Loucy (cell line): ENCODE data around the gene ZNF304.
A peak's percentile ranks its signal among the peaks of the same experiment; 100 is the strongest.

Source experiments
- H2AFZ ChIP-seq: fragments of 200-600 bp; sonication (generic); 2 replicates; pipeline ENCODE4 v1.6.0; 2016; ENCODE audit warnings: antibody characterized with exemption, mild to moderate bottlenecking, low read length, moderate library complexity
- H3F3A ChIP-seq: fragments of 200-600 bp; 2 replicates; pipeline ENCODE4 v1.6.0; 2016; ENCODE audit warnings: antibody characterized with exemption, low read depth, mild to moderate bottlenecking
- H3K27me3 ChIP-seq: fragments of 200-600 bp; sonication (generic); 2 replicates; pipeline ENCODE4 v1.6.1; 2014; ENCODE audit warnings: low read length, mild to moderate bottlenecking; ENCODE audit not compliant: insufficient read depth, poor library complexity, severe bottlenecking
- H3K36me3 ChIP-seq: fragments of 200-600 bp; sonication (generic); 2 replicates; pipeline ENCODE4 v1.6.1; 2016; ENCODE audit warnings: low read length; ENCODE audit not compliant: insufficient read depth
- H3K4me1 ChIP-seq: fragments of 200-600 bp; sonication (generic); 2 replicates; pipeline ENCODE4 v1.5.1; 2014; ENCODE audit warnings: low read length, mild to moderate bottlenecking; ENCODE audit not compliant: insufficient read depth, poor library complexity, severe bottlenecking
- H3K4me2 ChIP-seq: fragments of 200-600 bp; sonication (generic); 2 replicates; pipeline ENCODE4 v1.6.0; 2014; ENCODE audit warnings: antibody characterized with exemption, low read length, low read depth, mild to moderate bottlenecking; ENCODE audit not compliant: poor library complexity, severe bottlenecking
- H3K4me3 ChIP-seq: fragments of 200-600 bp; sonication (generic); 2 replicates; pipeline ENCODE4 v1.5.1; 2014; ENCODE audit warnings: low read length, mild to moderate bottlenecking, mixed read lengths; ENCODE audit not compliant: poor library complexity, severe bottlenecking
- H3K79me2 ChIP-seq: fragments of 200-600 bp; sonication (generic); 2 replicates; pipeline ENCODE4 v1.6.1; 2014; ENCODE audit warnings: low read length; ENCODE audit not compliant: insufficient read depth
- H3K9ac ChIP-seq: fragments of 200-600 bp; sonication (generic); 2 replicates; pipeline ENCODE4 v1.6.0; 2014; ENCODE audit warnings: mild to moderate bottlenecking, low read depth, low read length, moderate library complexity; ENCODE audit not compliant: poor library complexity, severe bottlenecking
- H3K9me2 ChIP-seq: fragments of 200-600 bp; sonication (generic); replicated peaks from 2 replicates; pipeline ENCODE4 v1.6.1; 2016; ENCODE audit warnings: low read depth, low read length, mixed read lengths
- H3K9me3 ChIP-seq: fragments of 200-600 bp; sonication (generic); 2 replicates; pipeline ENCODE4 v1.6.1; 2014; ENCODE audit warnings: mild to moderate bottlenecking, antibody characterized with exemption, low read length, low read depth; ENCODE audit not compliant: insufficient read depth
- H4K20me1 ChIP-seq: fragments of 200-600 bp; sonication (generic); 2 replicates; pipeline ENCODE4 v1.6.0; 2014; ENCODE audit warnings: antibody characterized with exemption, low read length, mild to moderate bottlenecking; ENCODE audit not compliant: insufficient read depth, poor library complexity, severe bottlenecking
- CTCF ChIP-seq: fragments of 200-600 bp; sonication (generic); conservative IDR thresholded peaks from 2 replicates; pipeline ENCODE4 v1.5.1; 2014; ENCODE audit warnings: mild to moderate bottlenecking, antibody characterized with exemption, low read length
- EZH2phosphoT487 ChIP-seq: fragments of 200-600 bp; IDR thresholded peaks from 2 replicates; pipeline ENCODE4 v1.6.1; 2018; ENCODE audit warnings: antibody characterized with exemption, mild to moderate bottlenecking, moderate library complexity, borderline replicate concordance

Gene ZNF304

GRCh38 chr19:57350877-57351805 is at the start of gene ZNF304:
Gene ZNF304 (plus strand): TSS chr19:57351271. CDS start chr19:57351665, 394 bp downstream.
- Histone ChIP-seq H3F3A (no peaks in the 10 kb centered on the region), H2AFZ (peak within 1 kb of the TSS; percentile 98), H3K9me3 (no peaks in the 10 kb centered on the region), H3K79me2 (peaks cover 28% of the 10 kb centered on the region), H3K4me1 (peaks cover 12% of the 10 kb centered on the region), H3K9me2 (no peaks in the 10 kb centered on the region; the same call in 1 of the 2 replicates), H3K36me3 (peaks cover 15% of the 10 kb centered on the region; the same call in 1 of the 2 replicates), H3K27me3 (no peaks in the 10 kb centered on the region), H3K4me2 (peak within 1 kb of the TSS; percentile 80), H4K20me1 (peaks cover 5% of the 10 kb centered on the region), H3K9ac (peak within 1 kb of the TSS; percentile 85), H3K4me3 (peak within 1 kb of the TSS; percentile 81)
- TF ChIP-seq CTCF (no peak), EZH2phosphoT487 (no peak)

GRCh38 chr19:57302020-57302465 is 49.0 kb upstream of the ZNF304 start:
- Histone ChIP-seq H3K79me2 (peaks cover 11% of the 10 kb centered on the region; the same call in 1 of the 2 replicates), H4K20me1 (peaks cover 3% of the 10 kb centered on the region), H3K36me3 (no peaks in the 10 kb centered on the region; the same call in 1 of the 2 replicates), H3K4me3 (no peak overlapping the region), H3F3A (no peaks in the 10 kb centered on the region), H3K9ac (no peak overlapping the region), H2AFZ (no peak overlapping the region), H3K4me1 (no peaks in the 10 kb centered on the region), H3K9me2 (no peaks in the 10 kb centered on the region), H3K4me2 (no peak overlapping the region), H3K9me3 (no peaks in the 10 kb centered on the region), H3K27me3 (no peaks in the 10 kb centered on the region)
- TF ChIP-seq EZH2phosphoT487, result no peak
- TF ChIP-seq CTCF, result no peak

GRCh38 chr19:57302727-57303401 is 48.2 kb upstream of the ZNF304 start:
- Histone ChIP-seq H3K36me3 (no peaks in the 10 kb centered on the region; the same call in 1 of the 2 replicates), H3K9me3 (no peaks in the 10 kb centered on the region), H3K9me2 (no peaks in the 10 kb centered on the region), H3K9ac (no peak overlapping the region), H3K4me1 (no peaks in the 10 kb centered on the region), H4K20me1 (peaks cover 3% of the 10 kb centered on the region), H3K27me3 (no peaks in the 10 kb centered on the region), H3F3A (no peaks in the 10 kb centered on the region), H2AFZ (no peak overlapping the region), H3K4me2 (no peak overlapping the region), H3K79me2 (peaks cover 4% of the 10 kb centered on the region; the same call in 1 of the 2 replicates), H3K4me3 (no peak overlapping the region)
- TF ChIP-seq CTCF (no peak), EZH2phosphoT487 (no peak)
